ENCODE measurements around the gene TIAM1. TPM values are rescaled to one million over a fixed set of nuclear protein-coding genes. Genes with fewer than 3 reads are reported as not detected.

Gene TIAM1
- total RNA-seq, 2 experiments from 2014 or later, result 50.1 to 51.0 TPM

DNA sequence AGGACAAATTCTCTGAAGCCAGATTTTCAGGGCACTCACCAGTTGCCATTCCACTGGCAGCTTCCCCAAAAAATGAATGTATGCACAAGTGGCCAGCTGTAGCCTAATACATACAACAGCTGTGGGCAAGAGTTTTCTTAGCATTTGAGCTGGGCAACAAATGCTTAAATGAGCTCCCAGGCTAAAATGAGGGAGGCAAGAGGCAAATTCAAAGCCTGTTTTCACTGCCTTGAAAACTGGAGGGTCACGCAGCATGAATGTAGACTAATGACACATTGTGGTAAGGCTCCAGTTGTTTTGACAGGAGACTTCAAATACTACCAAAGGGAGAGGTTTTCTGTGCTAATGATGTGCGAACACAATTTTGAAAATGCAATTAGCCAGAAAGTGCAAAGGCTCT is 88.2 kb downstream of the TIAM1 start:
- no peak overlapping the region for H3K27ac Mint-ChIP-seq
- no peaks in the 10 kb centered on the region for H3K27me3 Mint-ChIP-seq (ENCODE audit: low read depth)
- no peaks in the 10 kb centered on the region for H3K4me1 Mint-ChIP-seq (ENCODE audit: low read depth)
- H3K36me3 Mint-ChIP-seq (ENCODE audit: low read depth), result peaks cover 1% of the 10 kb centered on the region
- no peak overlapping the region for H3K4me3 Mint-ChIP-seq
- no peaks in the 10 kb centered on the region for H3K9me3 Mint-ChIP-seq
- intact Hi-C loops (cut with micrococcal nuclease), result no loop called here
- CTCF ChIA-PET, result interaction anchor here (0.6 kb wide), 1 partner anchor 11 kb away, joined by 3 read pairs; no protein-coding TSS in a partner anchor
- no peak for DNase-seq

DNA sequence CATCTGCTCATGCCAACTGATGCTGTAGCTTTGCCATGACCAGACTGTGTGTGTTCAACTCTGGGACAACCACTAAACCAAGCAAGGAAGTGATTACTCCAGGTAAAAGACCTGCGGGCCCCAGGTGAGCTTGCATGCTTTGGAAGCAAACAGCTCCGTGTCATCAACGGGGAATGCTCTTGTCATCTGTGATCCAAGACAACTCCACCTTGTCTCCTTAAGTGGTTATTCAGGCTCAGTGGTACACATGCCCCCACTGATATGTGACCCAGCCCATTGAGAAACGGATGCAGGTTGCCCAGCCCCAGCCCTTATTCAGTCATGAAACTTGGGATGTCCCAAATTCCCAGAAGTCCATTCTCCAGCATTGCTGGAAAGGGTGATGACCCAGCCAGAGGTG is 89.0 kb downstream of the TIAM1 start:
- H3K27me3 Mint-ChIP-seq (ENCODE audit: low read depth), result no peaks in the 10 kb centered on the region
- H3K4me3 Mint-ChIP-seq, result no peak overlapping the region
- intact Hi-C loops (cut with micrococcal nuclease), result no loop called here
- H3K36me3 Mint-ChIP-seq (ENCODE audit: low read depth), result peaks cover 4% of the 10 kb centered on the region
- H3K4me1 Mint-ChIP-seq (ENCODE audit: low read depth), result no peaks in the 10 kb centered on the region
- H3K27ac Mint-ChIP-seq, result no peak overlapping the region
- no peak for DNase-seq
- no peaks in the 10 kb centered on the region for H3K9me3 Mint-ChIP-seq
- CTCF ChIA-PET, result interaction anchor here (0.6 to 1.2 kb wide), 2 partner anchors 73 to 253 kb away, joined by 3 read pairs; no protein-coding TSS in a partner anchor

DNA sequence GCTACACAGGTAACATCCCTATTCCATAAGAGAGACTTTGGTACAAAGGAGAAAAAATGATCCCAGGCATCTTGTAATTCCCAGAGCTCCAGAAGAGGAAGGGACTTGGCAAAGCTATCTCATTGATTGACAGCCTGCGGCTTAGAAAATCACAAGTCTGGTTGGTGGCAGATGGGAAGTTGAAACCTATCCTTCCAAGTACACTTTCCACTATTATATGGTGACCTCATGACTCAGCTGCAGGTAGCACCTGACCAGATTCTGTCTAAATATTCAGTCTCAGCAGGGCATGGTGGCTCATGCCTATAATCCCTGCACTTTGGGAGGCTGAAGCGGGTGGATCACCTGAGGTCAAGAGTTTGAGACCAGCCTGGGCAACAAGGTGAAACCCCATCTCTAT is 89.9 kb downstream of the TIAM1 start:
- Mint-ChIP-seq H3K27me3 (ENCODE audit: low read depth) (no peaks in the 10 kb centered on the region), H3K9me3 (no peaks in the 10 kb centered on the region), H3K4me3 (no peak overlapping the region), H3K4me1 (ENCODE audit: low read depth) (no peaks in the 10 kb centered on the region), H3K36me3 (ENCODE audit: low read depth) (peaks cover 9% of the 10 kb centered on the region), H3K27ac (no peak overlapping the region)
- CTCF ChIA-PET, result interaction anchor here (0.6 to 1.4 kb wide), 2 partner anchors 11 to 20 kb away, joined by 3 to 4 read pairs; no protein-coding TSS in a partner anchor
- intact Hi-C loops (cut with micrococcal nuclease), result no loop called here
- DNase-seq, result no peak

DNA sequence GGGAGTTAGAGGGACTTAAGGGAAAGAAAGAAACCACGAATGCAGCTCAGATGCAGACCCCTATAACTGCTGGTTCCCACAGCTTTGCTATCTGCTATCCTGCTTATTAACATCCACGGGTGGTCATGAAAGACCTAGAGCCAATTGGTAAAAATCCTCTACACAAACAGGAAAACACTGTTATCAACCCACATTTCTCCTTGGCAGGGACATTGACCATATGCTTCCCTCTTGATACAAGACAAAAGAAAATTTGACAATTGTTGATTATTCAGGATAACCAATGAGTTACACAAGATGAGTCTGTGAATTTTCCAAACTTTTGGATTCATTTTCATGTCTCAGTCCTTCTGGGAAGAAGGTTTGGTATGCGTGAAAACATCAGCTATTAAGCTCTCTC is 90.4 kb downstream of the TIAM1 start:
- H3K9me3 Mint-ChIP-seq, result no peaks in the 10 kb centered on the region
- no peak overlapping the region for H3K27ac Mint-ChIP-seq
- H3K4me1 Mint-ChIP-seq (ENCODE audit: low read depth), result no peaks in the 10 kb centered on the region
- no peaks in the 10 kb centered on the region for H3K27me3 Mint-ChIP-seq (ENCODE audit: low read depth)
- DNase-seq, result no peak
- intact Hi-C loops (cut with micrococcal nuclease), result no loop called here
- CTCF ChIA-PET, result interaction anchor here (0.6 to 1.4 kb wide), 2 partner anchors 12 to 21 kb away, joined by 3 to 4 read pairs; no protein-coding TSS in a partner anchor
- H3K4me3 Mint-ChIP-seq, result no peak overlapping the region
- H3K36me3 Mint-ChIP-seq (ENCODE audit: low read depth), result peaks cover 13% of the 10 kb centered on the region

DNA sequence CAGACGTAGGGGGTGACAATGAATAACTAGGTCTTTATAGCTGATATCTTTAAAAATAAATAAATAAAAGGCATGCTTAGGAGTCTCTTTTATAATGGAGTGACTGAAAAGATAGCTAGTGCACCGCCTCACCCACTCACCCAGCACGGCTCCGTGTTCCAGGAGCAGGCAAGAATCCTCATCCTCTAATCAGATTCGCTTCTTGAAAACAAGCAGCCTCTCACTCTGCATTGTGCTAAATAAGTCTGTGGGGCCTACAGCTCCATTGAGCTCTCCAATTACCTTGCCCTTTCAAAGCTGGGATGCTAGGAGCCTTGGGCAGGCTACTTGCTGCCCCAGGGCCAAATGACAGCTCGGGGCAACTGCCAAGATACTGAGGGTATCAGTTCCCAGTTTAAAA is 91.5 kb downstream of the TIAM1 start:
- H3K27ac Mint-ChIP-seq, result no peak overlapping the region
- peaks cover 18% of the 10 kb centered on the region for H3K36me3 Mint-ChIP-seq (ENCODE audit: low read depth)
- CTCF ChIA-PET, result interaction anchor here (0.6 to 1.4 kb wide), 2 partner anchors 13 to 368 kb away, joined by 3 read pairs; no protein-coding TSS in a partner anchor
- intact Hi-C loops (cut with micrococcal nuclease), result no loop called here
- H3K4me1 Mint-ChIP-seq (ENCODE audit: low read depth), result no peaks in the 10 kb centered on the region
- DNase-seq, result no peak
- H3K27me3 Mint-ChIP-seq (ENCODE audit: low read depth), result no peaks in the 10 kb centered on the region
- H3K9me3 Mint-ChIP-seq, result no peaks in the 10 kb centered on the region
- no peak overlapping the region for H3K4me3 Mint-ChIP-seq

DNA sequence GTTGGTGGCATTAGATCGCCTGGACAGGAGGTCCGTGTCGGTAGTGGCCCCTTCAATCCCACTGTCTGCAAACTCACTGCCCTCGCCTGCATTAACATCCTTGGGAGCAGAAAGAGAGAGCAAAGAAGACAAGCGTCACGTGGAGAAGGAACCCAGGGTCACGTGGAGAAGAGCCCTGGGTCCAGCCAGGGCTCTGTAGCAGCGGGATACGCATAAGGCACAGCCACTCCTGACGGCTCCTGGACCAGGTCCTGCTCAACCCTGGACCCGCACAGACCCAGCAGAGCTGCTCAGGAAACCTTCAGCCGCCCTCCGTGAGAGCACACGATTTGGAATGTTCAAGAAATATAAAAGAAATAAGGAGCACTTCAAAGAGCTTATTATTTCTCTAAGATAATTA is 92.0 kb downstream of the TIAM1 start:
- H3K27ac Mint-ChIP-seq, result no peak overlapping the region
- no peak for DNase-seq
- H3K4me3 Mint-ChIP-seq, result no peak overlapping the region
- no peaks in the 10 kb centered on the region for H3K27me3 Mint-ChIP-seq (ENCODE audit: low read depth)
- no peaks in the 10 kb centered on the region for H3K9me3 Mint-ChIP-seq
- no peaks in the 10 kb centered on the region for H3K4me1 Mint-ChIP-seq (ENCODE audit: low read depth)
- CTCF ChIA-PET, result no interaction called here
- intact Hi-C loops (cut with micrococcal nuclease), result no loop called here
- H3K36me3 Mint-ChIP-seq (ENCODE audit: low read depth), result peaks cover 18% of the 10 kb centered on the region

DNA sequence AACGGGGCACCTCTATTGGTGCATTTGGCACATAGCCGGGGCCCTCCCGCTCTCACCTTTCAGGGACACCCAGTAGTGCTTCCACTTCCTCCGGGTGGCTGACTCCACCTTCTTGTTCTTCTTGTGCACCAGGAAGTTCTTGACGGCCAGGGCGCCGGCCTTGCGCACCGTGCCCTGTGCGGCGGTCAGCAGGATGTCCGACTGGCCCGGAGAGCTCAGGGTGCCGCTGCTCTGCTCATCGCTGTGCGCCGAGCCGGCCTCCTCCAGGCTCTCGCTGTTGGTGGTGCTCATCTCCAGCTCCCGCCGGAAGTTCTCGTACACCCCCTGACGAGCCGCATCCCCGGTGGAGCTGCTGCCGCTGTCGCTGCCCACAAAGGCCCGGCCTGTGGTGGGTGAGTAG is 92.4 kb downstream of the TIAM1 start:
- no peaks in the 10 kb centered on the region for H3K27me3 Mint-ChIP-seq (ENCODE audit: low read depth)
- no peaks in the 10 kb centered on the region for H3K9me3 Mint-ChIP-seq
- peaks cover 19% of the 10 kb centered on the region for H3K36me3 Mint-ChIP-seq (ENCODE audit: low read depth)
- no peak overlapping the region for H3K4me3 Mint-ChIP-seq
- no peak overlapping the region for H3K27ac Mint-ChIP-seq
- intact Hi-C loops (cut with micrococcal nuclease), result no loop called here
- no peak for DNase-seq
- no peaks in the 10 kb centered on the region for H3K4me1 Mint-ChIP-seq (ENCODE audit: low read depth)
- CTCF ChIA-PET, result no interaction called here

DNA sequence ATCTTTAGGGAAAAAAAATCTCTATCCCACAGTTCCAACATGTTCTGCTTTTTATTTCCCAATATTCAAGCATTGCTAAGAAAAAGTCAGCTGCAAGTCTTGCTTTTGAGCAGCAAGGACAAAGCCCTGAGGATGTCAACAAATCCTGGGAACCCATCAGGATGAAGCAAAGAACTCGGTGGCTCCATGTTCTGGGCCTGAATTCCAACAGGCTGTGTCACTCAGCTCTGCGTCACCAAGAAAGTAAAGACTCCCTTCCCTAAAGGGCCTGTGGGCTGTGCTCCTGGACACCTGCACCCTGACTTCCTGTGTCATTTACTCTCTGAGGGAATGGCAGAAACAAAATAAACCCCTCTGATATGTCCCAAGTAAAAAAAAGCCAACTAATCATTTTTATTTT is 95.5 kb downstream of the TIAM1 start:
- DNase-seq, result no peak
- CTCF ChIA-PET, result no interaction called here
- Mint-ChIP-seq H3K27ac (no peak overlapping the region), H3K9me3 (peaks cover 7% of the 10 kb centered on the region), H3K36me3 (ENCODE audit: low read depth) (peaks cover 45% of the 10 kb centered on the region), H3K4me3 (no peak overlapping the region), H3K27me3 (ENCODE audit: low read depth) (no peaks in the 10 kb centered on the region), H3K4me1 (ENCODE audit: low read depth) (no peaks in the 10 kb centered on the region)
- intact Hi-C loops (cut with micrococcal nuclease), result no loop called here

DNA sequence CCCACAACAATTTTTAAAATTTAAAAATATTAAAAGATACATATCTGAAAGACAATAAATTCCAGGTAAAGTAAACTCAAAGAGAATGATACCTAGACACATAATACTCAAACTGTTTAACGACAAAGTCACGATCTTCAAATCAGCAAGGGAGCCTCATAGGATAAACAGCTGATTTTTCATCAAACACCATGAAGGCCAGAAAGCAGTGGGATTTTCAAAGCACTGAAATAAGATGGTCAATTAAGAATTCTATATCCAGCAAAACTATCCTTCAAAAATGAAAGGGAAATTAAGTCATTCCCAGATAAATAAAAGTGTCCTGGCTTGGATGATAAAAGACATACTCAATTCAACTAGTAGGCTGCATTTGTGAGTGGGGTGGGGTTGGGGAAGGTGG is 100.5 kb downstream of the TIAM1 start:
- H3K4me3 Mint-ChIP-seq, result no peak overlapping the region
- CTCF ChIA-PET, result no interaction called here
- peaks cover 63% of the 10 kb centered on the region for H3K36me3 Mint-ChIP-seq (ENCODE audit: low read depth)
- no peak for DNase-seq
- H3K9me3 Mint-ChIP-seq, result peaks cover 20% of the 10 kb centered on the region
- H3K27me3 Mint-ChIP-seq (ENCODE audit: low read depth), result no peaks in the 10 kb centered on the region
- no peak overlapping the region for H3K27ac Mint-ChIP-seq
- H3K4me1 Mint-ChIP-seq (ENCODE audit: low read depth), result no peaks in the 10 kb centered on the region
- intact Hi-C loops (cut with micrococcal nuclease), result no loop called here

DNA sequence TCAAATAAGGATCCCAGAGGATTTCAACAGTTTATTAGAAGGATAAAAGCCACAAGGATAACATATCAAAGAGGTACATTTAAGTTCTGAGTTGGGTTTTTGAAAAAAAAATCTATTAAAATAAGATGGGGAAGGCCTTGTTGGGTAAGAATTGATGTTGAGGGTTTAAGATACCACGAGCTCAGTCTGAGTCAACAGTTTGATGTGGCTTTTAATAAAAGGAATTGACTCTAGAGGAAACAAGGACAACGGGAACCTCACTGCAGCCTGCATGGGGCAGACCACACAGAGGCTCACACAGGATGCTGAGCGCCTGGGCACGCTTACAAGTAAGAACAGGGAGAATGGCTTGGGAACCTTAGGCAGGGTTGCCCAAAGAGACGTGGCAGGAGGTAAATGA is 107.5 kb downstream of the TIAM1 start:
- CTCF ChIA-PET, result interaction anchor here (1.0 to 1.3 kb wide), 2 partner anchors 22 to 344 kb away, joined by 3 read pairs; no protein-coding TSS in a partner anchor
- DNase-seq, result peak; percentile 49
- intact Hi-C loops (cut with micrococcal nuclease), result no loop called here
- Mint-ChIP-seq H3K27ac (no peak overlapping the region), H3K36me3 (ENCODE audit: low read depth) (peaks cover 44% of the 10 kb centered on the region), H3K4me1 (ENCODE audit: low read depth) (peaks cover 10% of the 10 kb centered on the region), H3K4me3 (no peak overlapping the region), H3K27me3 (ENCODE audit: low read depth) (no peaks in the 10 kb centered on the region), H3K9me3 (peaks cover 11% of the 10 kb centered on the region)

DNA sequence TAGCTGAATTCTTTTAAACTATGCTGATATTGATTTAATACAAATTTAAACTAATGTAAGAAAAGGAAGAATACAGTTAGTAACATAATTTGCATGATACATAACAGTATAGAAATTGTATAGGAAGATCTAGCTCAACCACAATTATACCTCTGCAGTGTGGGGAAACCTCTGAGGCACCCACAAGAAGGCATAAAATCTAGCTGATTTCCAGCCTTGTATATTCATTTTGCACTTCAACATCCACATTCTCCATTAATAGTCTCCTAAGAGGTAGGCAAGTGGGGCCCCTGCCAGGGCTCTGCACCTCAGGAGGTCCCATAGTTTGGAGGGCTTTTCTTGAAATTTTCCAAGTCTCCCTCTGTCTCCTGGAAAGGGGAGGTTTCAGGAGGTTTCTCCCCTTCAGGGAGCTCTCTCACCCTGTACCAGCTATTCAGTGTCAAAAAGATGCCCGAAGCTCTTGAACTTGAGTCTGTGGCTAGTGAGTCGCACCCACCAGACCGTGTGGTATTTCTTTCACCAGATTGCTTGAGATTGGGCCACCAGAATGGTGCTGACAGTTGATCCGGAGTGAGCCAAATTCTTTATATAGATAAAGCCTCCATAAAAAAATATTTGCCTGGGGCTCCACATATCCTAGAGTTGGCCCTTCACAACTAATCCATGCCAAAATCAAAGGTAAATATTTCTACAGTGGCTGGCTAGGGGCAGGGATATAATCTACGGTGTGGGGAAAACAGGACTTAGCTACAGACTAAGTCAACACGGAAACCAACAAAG is 108.2 kb downstream of the TIAM1 start:
- intact Hi-C loops (cut with micrococcal nuclease), result no loop called here
- Mint-ChIP-seq H3K4me1 (ENCODE audit: low read depth) (peaks cover 10% of the 10 kb centered on the region), H3K27me3 (ENCODE audit: low read depth) (no peaks in the 10 kb centered on the region), H3K4me3 (no peak overlapping the region), H3K27ac (no peak overlapping the region), H3K36me3 (ENCODE audit: low read depth) (peaks cover 38% of the 10 kb centered on the region), H3K9me3 (peaks cover 5% of the 10 kb centered on the region)
- no peak for DNase-seq
- CTCF ChIA-PET, result interaction anchor here (1.0 to 1.3 kb wide), 3 partner anchors 21 to 345 kb away, joined by 3 read pairs; no protein-coding TSS in a partner anchor

DNA sequence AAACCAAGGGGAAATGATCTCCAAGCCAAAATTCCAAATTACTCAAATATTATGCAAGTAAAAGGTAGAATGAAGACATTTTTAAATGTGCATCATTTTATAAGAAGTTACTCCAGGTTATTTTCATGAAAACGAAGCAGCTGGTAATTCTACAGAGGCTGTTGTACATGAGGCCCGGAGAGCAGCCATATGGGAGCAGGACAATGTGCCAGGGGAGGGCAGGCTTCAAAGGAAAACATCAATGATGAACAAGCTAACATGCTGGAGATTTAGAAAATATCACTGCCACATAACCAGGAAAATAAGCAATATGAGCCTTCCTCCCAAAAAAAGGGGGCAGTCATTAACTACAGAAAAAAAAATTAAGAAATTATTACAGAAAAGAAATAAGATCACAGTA is 109.1 kb downstream of the TIAM1 start:
- peaks cover 10% of the 10 kb centered on the region for H3K4me1 Mint-ChIP-seq (ENCODE audit: low read depth)
- intact Hi-C loops (cut with micrococcal nuclease), result no loop called here
- H3K9me3 Mint-ChIP-seq, result no peaks in the 10 kb centered on the region
- no peak overlapping the region for H3K4me3 Mint-ChIP-seq
- H3K27me3 Mint-ChIP-seq (ENCODE audit: low read depth), result no peaks in the 10 kb centered on the region
- peaks cover 30% of the 10 kb centered on the region for H3K36me3 Mint-ChIP-seq (ENCODE audit: low read depth)
- no peak for DNase-seq
- H3K27ac Mint-ChIP-seq, result no peak overlapping the region
- CTCF ChIA-PET, result interaction anchor here (0.7 to 1.1 kb wide), 2 partner anchors 28 to 57 kb away, joined by 3 read pairs; no protein-coding TSS in a partner anchor

DNA sequence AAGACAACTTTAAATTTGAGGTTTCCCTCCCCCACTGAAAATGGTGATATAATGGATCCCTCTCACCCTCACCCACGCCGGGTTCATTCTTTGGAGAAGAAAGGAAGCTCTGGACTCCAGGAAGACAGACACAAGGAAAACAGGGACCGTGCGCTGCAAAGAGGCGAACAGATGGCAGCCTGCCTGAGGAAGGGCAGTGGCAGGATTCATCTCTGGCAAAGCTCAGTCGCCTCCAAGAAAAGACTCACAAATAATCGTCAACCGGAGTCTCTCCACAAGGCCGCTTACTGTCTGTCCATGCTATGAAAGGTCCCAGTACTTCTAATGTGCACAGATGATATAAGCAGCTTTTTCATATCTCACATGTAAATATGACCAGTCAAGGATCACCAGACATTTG is 110.3 kb downstream of the TIAM1 start:
- no peaks in the 10 kb centered on the region for H3K27me3 Mint-ChIP-seq (ENCODE audit: low read depth)
- intact Hi-C loops (cut with micrococcal nuclease), result no loop called here
- no peak for DNase-seq
- peaks cover 34% of the 10 kb centered on the region for H3K36me3 Mint-ChIP-seq (ENCODE audit: low read depth)
- H3K27ac Mint-ChIP-seq, result no peak overlapping the region
- H3K4me3 Mint-ChIP-seq, result no peak overlapping the region
- H3K9me3 Mint-ChIP-seq, result no peaks in the 10 kb centered on the region
- CTCF ChIA-PET, result interaction anchor here (0.7 to 1.0 kb wide), 2 partner anchors 14 to 347 kb away, joined by 4 read pairs; no protein-coding TSS in a partner anchor
- peaks cover 15% of the 10 kb centered on the region for H3K4me1 Mint-ChIP-seq (ENCODE audit: low read depth)

All from activated naive CD4-positive, alpha-beta T cell treated with anti-CD3 and anti-CD28 coated beads for 36 hours (primary cell).